ENCODE measurements around the gene USP13.
"Not testable (repeated sequence)": the region's sequence is repeated elsewhere in the genome, so short reads cannot be mapped to it uniquely, and the experiment has no call there.

Gene USP13

GRCh38 chr3:179655236-179655635, 2.4 kb downstream of the USP13 start:
- DNase-seq, result no peak

GRCh38 chr3:179658606-179659005, 5.8 kb downstream of the USP13 start:
- DNase-seq, result no peak

- DNase-seq, result no peak
Observed at GRCh38 chr3:179660872-179661271, 8.0 kb downstream of the USP13 start.

- no peak for DNase-seq
Observed at GRCh38 chr3:179661777-179662176, 8.9 kb downstream of the USP13 start.

GRCh38 chr3:179663093-179663492, 10.3 kb downstream of the USP13 start:
- no peak for DNase-seq

GRCh38 chr3:179666030-179666429, 13.2 kb downstream of the USP13 start:
- DNase-seq, result no peak

GRCh38 chr3:179666436-179667035, 13.7 kb downstream of the USP13 start:
- DNase-seq, result no peak

- DNase-seq, result no peak
Observed at GRCh38 chr3:179668429-179668828, 15.6 kb downstream of the USP13 start.

GRCh38 chr3:179670311-179670710, 17.5 kb downstream of the USP13 start:
- DNase-seq, result no peak

- no peak for DNase-seq
Observed at GRCh38 chr3:179671309-179671708, 18.5 kb downstream of the USP13 start.

- DNase-seq, result no peak
Observed at GRCh38 chr3:179671747-179672242, 19.0 kb downstream of the USP13 start.

GRCh38 chr3:179672918-179673317, 20.1 kb downstream of the USP13 start:
- no peak for DNase-seq

- DNase-seq, result no peak
Observed at GRCh38 chr3:179673523-179673922, 20.7 kb downstream of the USP13 start.

- DNase-seq, result no peak
Observed at GRCh38 chr3:179676081-179676480, 23.2 kb downstream of the USP13 start.

- DNase-seq, result no peak
Observed at GRCh38 chr3:179677884-179678283, 25.0 kb downstream of the USP13 start.

- no peak for DNase-seq
Observed at GRCh38 chr3:179681492-179682263, 28.8 kb downstream of the USP13 start.

- DNase-seq, result no peak
Observed at GRCh38 chr3:179682426-179683080, 29.7 kb downstream of the USP13 start.

- DNase-seq, result not testable (repeated sequence)
Observed at GRCh38 chr3:179683286-179683685, 30.4 kb downstream of the USP13 start.

GRCh38 chr3:179687967-179688535, 35.2 kb downstream of the USP13 start:
- DNase-seq, result no peak

GRCh38 chr3:179688850-179689249, 36.0 kb downstream of the USP13 start:
- DNase-seq, result no peak

- DNase-seq, result no peak
Observed at GRCh38 chr3:179694731-179695130, 41.9 kb downstream of the USP13 start.

GRCh38 chr3:179695672-179696313, 43.0 kb downstream of the USP13 start:
- DNase-seq, result no peak

- no peak for DNase-seq
Observed at GRCh38 chr3:179697736-179698332, 45.0 kb downstream of the USP13 start.
